AG10803 (cell line): ENCODE results near the gene LPO.

ENCODE experiments used
- DNase-seq: peaks from one replicate; pipeline ENCODE4 v3.0.0; 2010; ENCODE audit warnings: low read depth
- H3K4me3 ChIP-seq: 2 replicates; pipeline ENCODE4 v1.5.1; 2011; ENCODE audit warnings: mild to moderate bottlenecking, low read length, control low read depth
- CTCF ChIP-seq: conservative IDR thresholded peaks from 2 replicates; pipeline ENCODE4 v1.5.1; 2011; ENCODE audit warnings: mild to moderate bottlenecking, low read length, control low read depth, inconsistent platforms

LPO gene

GRCh38 chr17:58235821-58236220 lies 2.6 kb upstream of the LPO start:
- no peak for TF ChIP-seq CTCF
- H3K4me3 ChIP-seq: no peak overlapping the region
- DNase-seq: no peak

GRCh38 chr17:58236394-58236793 lies 2.0 kb upstream of the LPO start:
- TF ChIP-seq CTCF: no peak
- DNase-seq: no peak
- H3K4me3 ChIP-seq: no peak overlapping the region

GRCh38 chr17:58239987-58240386 lies 1.6 kb downstream of the LPO start:
- no peak overlapping the region for H3K4me3 ChIP-seq
- DNase-seq: no peak
- no peak for TF ChIP-seq CTCF

- no peak for TF ChIP-seq CTCF
- no peak for DNase-seq
- no peak overlapping the region for H3K4me3 ChIP-seq
These were observed 3.9 kb downstream of the LPO start for GRCh38 chr17:58242171-58242784.

- no peak overlapping the region for H3K4me3 ChIP-seq
- DNase-seq: no peak
- TF ChIP-seq CTCF: no peak
These were observed 6.6 kb downstream of the LPO start for GRCh38 chr17:58244963-58245362.

GRCh38 chr17:58245428-58246103 lies 7.2 kb downstream of the LPO start:
- no peak for DNase-seq
- TF ChIP-seq CTCF: no peak
- no peak overlapping the region for H3K4me3 ChIP-seq

- DNase-seq: no peak
- TF ChIP-seq CTCF: no peak
- H3K4me3 ChIP-seq: no peak overlapping the region
These were observed 7.8 kb downstream of the LPO start for GRCh38 chr17:58246104-58246740.
